Stomach smooth muscle (tissue), 2 donors: ENCODE measurements around the gene LINGO4.

Experiments used
- H3K27ac ChIP-seq: one replicate; pipeline ENCODE4 v1.7.0; 2013; ENCODE audit warnings: mild to moderate bottlenecking, low read length, inconsistent platforms
- H3K27me3 ChIP-seq, 2 donors: one replicate each; pipeline ENCODE4 v1.7.0; 2013; ENCODE audit warnings: low read length in 2 of 2; ENCODE audit not compliant: insufficient read depth in 2 of 2, control insufficient read depth in 1 of 2
- H3K36me3 ChIP-seq, 2 donors: one replicate each; pipeline ENCODE4 v1.7.0; 2013; ENCODE audit warnings: low read length in 2 of 2; ENCODE audit not compliant: control insufficient read depth in 2 of 2, insufficient read depth in 2 of 2
- H3K4me1 ChIP-seq: one replicate; pipeline ENCODE4 v1.7.0; 2013; ENCODE audit warnings: low read length; ENCODE audit not compliant: control insufficient read depth, insufficient read depth
- H3K4me3 ChIP-seq, 2 donors: one replicate each; pipeline ENCODE4 v1.7.0; 2013; ENCODE audit warnings: low read length in 2 of 2
- H3K9ac ChIP-seq, 2 donors: one replicate each; pipeline ENCODE4 v1.7.0; 2013; ENCODE audit warnings: low read length in 2 of 2, mild to moderate bottlenecking in 1 of 2
- H3K9me3 ChIP-seq, 2 donors: one replicate each; pipeline ENCODE4 v1.7.0; 2013; ENCODE audit warnings: low read length in 2 of 2; ENCODE audit not compliant: control insufficient read depth in 2 of 2
- donor health status: healthy.
- donor health status: Pancreatic carcinoma.

Gene LINGO4

DNA sequence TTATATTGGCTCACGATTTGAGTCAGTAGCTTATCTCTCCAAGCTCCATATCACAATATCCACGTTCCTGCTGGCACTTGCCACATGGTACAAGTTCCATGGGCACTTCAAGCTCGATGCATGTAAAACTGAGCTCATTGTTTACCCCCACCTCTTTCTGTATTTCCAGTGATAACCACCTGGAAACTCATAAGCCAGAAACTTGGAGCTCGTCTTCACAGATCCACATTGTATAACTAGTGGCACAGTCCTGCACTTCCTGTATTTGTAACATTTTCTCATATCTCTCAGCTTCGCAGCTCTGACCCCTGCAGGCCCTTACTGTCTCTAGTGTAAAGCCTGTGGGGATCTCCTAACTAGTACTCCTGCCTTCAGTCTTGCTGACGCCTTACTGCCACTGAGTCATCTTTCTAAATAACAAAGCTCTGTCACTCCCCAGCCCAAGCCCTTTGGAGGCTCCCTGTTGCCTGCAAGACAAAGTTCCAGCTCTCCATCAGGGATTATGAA is 40.9 kb upstream of the LINGO4 start:
- Histone ChIP-seq H3K9me3 (no peaks in the 10 kb centered on the region), H3K4me1 (no peaks in the 10 kb centered on the region), H3K27ac (no peak overlapping the region), H3K4me3 (no peak overlapping the region), H3K9ac (no peak overlapping the region), H3K36me3 (no peaks in the 10 kb centered on the region), H3K27me3 (peaks cover 18 to 22% of the 10 kb centered on the region in 2 donors)

GRCh38 chr1:151843398-151843797 is 38.2 kb upstream of the LINGO4 start:
- Histone ChIP-seq H3K27me3 (peaks cover 33 to 40% of the 10 kb centered on the region in 2 donors), H3K9ac (no peak overlapping the region), H3K9me3 (no peaks in the 10 kb centered on the region), H3K36me3 (no peaks in the 10 kb centered on the region), H3K4me1 (peaks cover 15% of the 10 kb centered on the region), H3K4me3 (no peak overlapping the region), H3K27ac (no peak overlapping the region)

DNA sequence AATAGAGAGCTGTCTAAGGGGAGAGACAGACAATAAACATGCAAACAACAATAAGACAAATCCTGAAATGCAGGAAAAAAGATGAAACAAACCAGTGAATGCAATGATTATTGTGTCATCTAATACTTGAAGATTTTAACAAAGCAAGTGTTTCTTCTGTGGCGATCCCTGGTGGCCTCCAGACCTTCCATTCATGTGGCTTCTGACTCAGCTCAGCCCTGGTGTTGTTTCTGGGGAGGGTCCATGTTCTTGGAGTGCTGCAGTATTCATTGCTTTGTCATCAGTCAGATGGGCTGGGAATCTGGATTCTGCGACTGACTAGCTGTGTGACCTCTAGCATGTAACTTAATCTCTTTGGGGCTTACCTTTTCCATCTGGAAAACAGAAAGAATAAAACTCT is 35.9 kb upstream of the LINGO4 start:
- peaks cover 40 to 49% of the 10 kb centered on the region in 2 donors for H3K27me3 ChIP-seq
- H3K9me3 ChIP-seq: no peaks in the 10 kb centered on the region
- no peak overlapping the region for H3K4me3 ChIP-seq
- no peak overlapping the region for H3K27ac ChIP-seq
- H3K9ac ChIP-seq: no peak overlapping the region
- H3K36me3 ChIP-seq: no peaks in the 10 kb centered on the region
- H3K4me1 ChIP-seq: peaks cover 24% of the 10 kb centered on the region

- Histone ChIP-seq H3K36me3 (no peaks in the 10 kb centered on the region), H3K4me3 (no peak overlapping the region), H3K27me3 (peaks cover 38 to 46% of the 10 kb centered on the region in 2 donors), H3K4me1 (peaks cover 24% of the 10 kb centered on the region), H3K9me3 (no peaks in the 10 kb centered on the region), H3K9ac (no peak overlapping the region), H3K27ac (no peak overlapping the region)
Observed at GRCh38 chr1:151840421-151840820, 35.2 kb upstream of the LINGO4 start.

DNA sequence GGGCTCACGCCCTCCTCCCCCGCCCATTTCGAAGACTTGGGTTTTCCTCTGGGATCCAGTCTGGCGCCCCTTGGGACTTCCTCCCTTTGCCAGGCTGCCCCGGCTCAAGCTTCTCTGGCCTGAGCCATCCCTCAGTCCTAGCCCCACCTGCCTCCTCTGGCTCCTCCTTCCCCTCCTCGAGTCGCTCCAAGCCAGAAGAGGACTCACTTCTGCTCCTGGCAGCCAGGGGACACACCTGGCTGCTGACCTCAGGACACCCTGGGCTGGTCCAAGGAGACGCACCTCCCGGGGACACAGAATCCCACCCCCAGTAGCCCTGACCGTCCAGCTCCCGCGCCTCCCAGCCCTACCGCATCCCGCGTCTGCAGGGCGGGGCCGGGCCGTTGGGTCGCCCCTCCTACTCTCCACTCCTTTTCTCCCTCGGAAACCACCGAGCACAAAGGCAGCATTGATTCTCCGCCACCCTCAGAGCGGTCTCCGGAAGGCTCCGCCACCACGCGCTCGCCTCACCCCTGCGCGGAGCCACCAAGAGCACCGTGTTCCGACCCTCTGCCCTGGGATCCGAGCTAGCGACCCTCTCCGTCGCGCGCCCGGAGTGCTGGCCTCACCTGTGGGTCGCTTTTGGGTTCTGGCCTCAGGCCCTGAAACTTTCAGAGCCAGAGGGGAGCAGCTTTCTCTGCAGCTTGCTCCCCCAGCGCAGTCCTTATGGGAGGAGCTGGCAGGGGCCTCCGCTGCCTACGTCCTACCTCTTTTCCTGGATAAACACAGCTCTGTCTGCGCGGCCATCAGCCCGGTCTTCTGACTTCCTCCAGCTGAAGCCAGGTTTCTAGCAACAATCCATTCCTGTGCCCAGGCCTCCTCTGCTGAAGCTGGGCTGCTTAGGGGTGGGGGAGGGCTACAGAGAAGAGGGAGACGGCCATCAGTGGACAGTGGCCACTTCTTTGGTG is 34.5 kb upstream of the LINGO4 start, which contains the start of gene C2CD4D:
C2CD4D (minus strand) TSS at position 364 of the 947 bp plus-strand sequence. CDS start 831 bp downstream, outside the sequence.
- no peaks in the 10 kb centered on the region for H3K36me3 ChIP-seq
- peak within 1 kb of the TSS; percentile 32 to 68 for H3K4me3 ChIP-seq
- H3K27me3 ChIP-seq: peaks cover 42 to 46% of the 10 kb centered on the region in 2 donors
- peaks cover 24% of the 10 kb centered on the region for H3K4me1 ChIP-seq
- H3K9me3 ChIP-seq: no peaks in the 10 kb centered on the region
- no peak within 1 kb of the TSS for H3K27ac ChIP-seq
- no peak within 1 kb of the TSS for H3K9ac ChIP-seq

GRCh38 chr1:151839082-151839412 is 33.8 kb upstream of the LINGO4 start:
- no peak overlapping the region for H3K27ac ChIP-seq
- H3K9ac ChIP-seq: no peak overlapping the region

GRCh38 chr1:151838222-151839081 is 33.2 kb upstream of the LINGO4 start:
- Histone ChIP-seq H3K27ac (no peak overlapping the region), H3K9me3 (no peaks in the 10 kb centered on the region), H3K9ac (no peak overlapping the region), H3K4me3 (peak overlapping the region; percentile 32 to 68), H3K36me3 (no peaks in the 10 kb centered on the region), H3K27me3 (peaks cover 42 to 44% of the 10 kb centered on the region in 2 donors), H3K4me1 (peaks cover 24% of the 10 kb centered on the region)

More at GRCh38 chr1:151839082-151839412, 33.8 kb upstream of the LINGO4 start:
- Histone ChIP-seq H3K4me1 (peaks cover 24% of the 10 kb centered on the region), H3K9me3 (no peaks in the 10 kb centered on the region), H3K36me3 (no peaks in the 10 kb centered on the region), H3K27me3 (peaks cover 42% of the 10 kb centered on the region in 2 donors), H3K4me3 (peak overlapping the region in 1 of 2 donors; percentile 68)

DNA sequence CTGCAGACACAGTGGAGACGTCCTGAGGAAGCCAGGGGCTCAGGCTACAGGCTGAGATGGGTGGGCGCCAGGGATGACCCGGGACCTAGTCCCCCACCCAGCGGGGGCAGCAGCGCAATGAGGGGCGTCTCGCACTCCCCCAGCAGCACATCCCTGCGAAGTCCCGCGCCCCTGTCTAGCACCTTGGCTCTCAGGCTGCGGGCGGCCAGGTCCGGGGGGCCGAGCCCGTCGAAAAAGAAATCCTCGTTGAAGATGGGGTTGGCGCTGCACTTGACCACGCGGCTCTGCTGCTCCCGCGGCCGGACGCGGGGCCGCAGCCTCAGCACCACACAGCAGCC is 32.6 kb upstream of the LINGO4 start:
- no peak overlapping the region for H3K9ac ChIP-seq
- peaks cover 25% of the 10 kb centered on the region for H3K4me1 ChIP-seq
- peak overlapping the region in 1 of 2 donors; percentile 68 for H3K4me3 ChIP-seq
- no peak overlapping the region for H3K27ac ChIP-seq
- no peaks in the 10 kb centered on the region for H3K36me3 ChIP-seq
- no peaks in the 10 kb centered on the region for H3K9me3 ChIP-seq
- peaks cover 42 to 44% of the 10 kb centered on the region in 2 donors for H3K27me3 ChIP-seq

- H3K27ac ChIP-seq: no peak overlapping the region
Observed at GRCh38 chr1:151837197-151837596, 32.0 kb upstream of the LINGO4 start.

GRCh38 chr1:151835596-151835995 is 30.4 kb upstream of the LINGO4 start:
- no peak overlapping the region for H3K9ac ChIP-seq
- H3K4me1 ChIP-seq: peaks cover 26% of the 10 kb centered on the region
- H3K9me3 ChIP-seq: no peaks in the 10 kb centered on the region
- no peak overlapping the region for H3K27ac ChIP-seq
- no peak overlapping the region for H3K4me3 ChIP-seq
- peaks cover 37% of the 10 kb centered on the region in 2 donors for H3K27me3 ChIP-seq
- H3K36me3 ChIP-seq: no peaks in the 10 kb centered on the region

More at GRCh38 chr1:151837197-151837596, 32.0 kb upstream of the LINGO4 start:
- Histone ChIP-seq H3K36me3 (no peaks in the 10 kb centered on the region), H3K4me1 (peaks cover 26% of the 10 kb centered on the region), H3K4me3 (no peak overlapping the region), H3K9me3 (no peaks in the 10 kb centered on the region), H3K27me3 (peaks cover 42 to 44% of the 10 kb centered on the region in 2 donors), H3K9ac (no peak overlapping the region)
